HFFc6 (cell line): ENCODE measurements around the gene SPINK6. TPM values are rescaled to one million over a fixed set of nuclear protein-coding genes. Genes with fewer than 3 reads are reported as not detected.

Source experiments
- DNase-seq: peaks from one replicate; pipeline ENCODE4 v3.0.0-alpha.2; 2018
- H3K27ac Mint-ChIP-seq: 2 replicates; pipeline ENCODE4 v1.8.0; 2020; ENCODE audit warnings: mild to moderate bottlenecking, mixed read lengths
- H3K27me3 Mint-ChIP-seq: 2 replicates; pipeline ENCODE4 v1.8.0; 2021; ENCODE audit warnings: mild to moderate bottlenecking, moderate library complexity, mixed read lengths; ENCODE audit not compliant: insufficient read depth
- H3K36me3 Mint-ChIP-seq: 2 replicates; pipeline ENCODE4 v1.8.0; 2021; ENCODE audit warnings: low read depth, mixed read lengths
- H3K4me1 Mint-ChIP-seq: 2 replicates; pipeline ENCODE4 v1.8.0; 2020; ENCODE audit warnings: low read depth, mixed read lengths
- H3K4me3 Mint-ChIP-seq: 2 replicates; pipeline ENCODE4 v1.8.0; 2020; ENCODE audit warnings: mild to moderate bottlenecking, moderate library complexity, mixed read lengths
- H3K9me3 Mint-ChIP-seq: 2 replicates; pipeline ENCODE4 v1.8.0; 2020; ENCODE audit warnings: mild to moderate bottlenecking, mixed read lengths
- total RNA-seq, 6 experiments: library from RNA; stranded (reverse); fragmentation: NEBNext Ultra II Directional; extraction: Animal tissue kit (Norgen Biotek cat#: 25700); gene quantifications; 2 replicates in 1 of 6; 3 replicates in 5 of 6; pipeline ENCODE4 v1.2.3, GENCODE V29; 2021
- TF ChIP-seq, protein P1 (sequence below): fragments of 200-600 bp; sonication (generic); IDR thresholded peaks from 2 replicates; pipeline ENCODE4 v1.5.0; 2021; ENCODE audit warnings: antibody characterized with exemption, mild to moderate bottlenecking

Gene SPINK6
- total RNA-seq, 6 experiments from 2014 or later, result not detected

GRCh38 chr5:148186248-148187003 is 16.4 kb upstream of the SPINK6 start:
- Mint-ChIP-seq H3K4me1 (no peaks in the 10 kb centered on the region), H3K4me3 (no peak overlapping the region), H3K27me3 (peaks cover 2% of the 10 kb centered on the region; the same call in 1 of the 2 replicates), H3K9me3 (no peaks in the 10 kb centered on the region), H3K27ac (no peak overlapping the region), H3K36me3 (no peaks in the 10 kb centered on the region)
- TF ChIP-seq, protein P1, sequence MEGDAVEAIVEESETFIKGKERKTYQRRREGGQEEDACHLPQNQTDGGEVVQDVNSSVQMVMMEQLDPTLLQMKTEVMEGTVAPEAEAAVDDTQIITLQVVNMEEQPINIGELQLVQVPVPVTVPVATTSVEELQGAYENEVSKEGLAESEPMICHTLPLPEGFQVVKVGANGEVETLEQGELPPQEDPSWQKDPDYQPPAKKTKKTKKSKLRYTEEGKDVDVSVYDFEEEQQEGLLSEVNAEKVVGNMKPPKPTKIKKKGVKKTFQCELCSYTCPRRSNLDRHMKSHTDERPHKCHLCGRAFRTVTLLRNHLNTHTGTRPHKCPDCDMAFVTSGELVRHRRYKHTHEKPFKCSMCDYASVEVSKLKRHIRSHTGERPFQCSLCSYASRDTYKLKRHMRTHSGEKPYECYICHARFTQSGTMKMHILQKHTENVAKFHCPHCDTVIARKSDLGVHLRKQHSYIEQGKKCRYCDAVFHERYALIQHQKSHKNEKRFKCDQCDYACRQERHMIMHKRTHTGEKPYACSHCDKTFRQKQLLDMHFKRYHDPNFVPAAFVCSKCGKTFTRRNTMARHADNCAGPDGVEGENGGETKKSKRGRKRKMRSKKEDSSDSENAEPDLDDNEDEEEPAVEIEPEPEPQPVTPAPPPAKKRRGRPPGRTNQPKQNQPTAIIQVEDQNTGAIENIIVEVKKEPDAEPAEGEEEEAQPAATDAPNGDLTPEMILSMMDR, result no peak
- no peak for DNase-seq

DNA sequence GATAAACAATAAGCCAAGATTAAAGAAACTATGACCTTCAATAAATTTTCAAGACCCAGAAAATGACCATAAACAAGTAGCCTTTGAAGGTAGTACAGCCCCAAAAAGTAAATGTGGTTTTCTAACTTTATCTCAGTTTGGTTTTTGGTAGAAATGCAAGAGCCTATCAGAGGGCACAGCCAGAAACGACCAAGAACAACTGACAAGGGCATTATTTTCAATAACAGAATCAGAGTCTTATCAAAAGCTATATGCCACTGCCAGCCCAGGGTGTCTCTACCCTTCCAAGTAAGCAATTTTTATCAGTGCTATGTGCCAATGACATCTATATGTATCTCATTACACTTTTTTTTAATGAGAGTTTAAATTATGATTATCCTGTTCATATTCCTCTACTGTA is 11.8 kb upstream of the SPINK6 start:
- no peak overlapping the region for H3K4me3 Mint-ChIP-seq
- no peak for DNase-seq
- no peaks in the 10 kb centered on the region for H3K27me3 Mint-ChIP-seq
- TF ChIP-seq, protein P1, result no peak
- H3K4me1 Mint-ChIP-seq, result no peaks in the 10 kb centered on the region
- no peaks in the 10 kb centered on the region; the same call in 1 of the 2 replicates for H3K9me3 Mint-ChIP-seq
- H3K36me3 Mint-ChIP-seq, result no peaks in the 10 kb centered on the region
- no peak overlapping the region for H3K27ac Mint-ChIP-seq

GRCh38 chr5:148193202-148193601 is 9.6 kb upstream of the SPINK6 start:
- TF ChIP-seq, protein P1, result no peak
- H3K4me3 Mint-ChIP-seq, result no peak overlapping the region
- H3K4me1 Mint-ChIP-seq, result no peaks in the 10 kb centered on the region
- no peaks in the 10 kb centered on the region; the same call in none of the 2 replicates for H3K9me3 Mint-ChIP-seq
- no peak for DNase-seq
- no peaks in the 10 kb centered on the region for H3K27me3 Mint-ChIP-seq
- no peaks in the 10 kb centered on the region for H3K36me3 Mint-ChIP-seq
- H3K27ac Mint-ChIP-seq, result no peak overlapping the region

GRCh38 chr5:148201151-148201550 is 1.7 kb upstream of the SPINK6 start:
- DNase-seq, result no peak
- H3K27ac Mint-ChIP-seq, result no peak overlapping the region
- H3K9me3 Mint-ChIP-seq, result peaks cover 6% of the 10 kb centered on the region
- H3K27me3 Mint-ChIP-seq, result no peaks in the 10 kb centered on the region
- H3K4me1 Mint-ChIP-seq, result no peaks in the 10 kb centered on the region
- TF ChIP-seq, protein P1, result no peak
- no peak overlapping the region for H3K4me3 Mint-ChIP-seq
- no peaks in the 10 kb centered on the region for H3K36me3 Mint-ChIP-seq

GRCh38 chr5:148205044-148205806 is 2.4 kb downstream of the SPINK6 start:
- Mint-ChIP-seq H3K9me3 (peaks cover 13% of the 10 kb centered on the region), H3K4me1 (no peaks in the 10 kb centered on the region), H3K27ac (no peak overlapping the region), H3K4me3 (no peak overlapping the region), H3K36me3 (no peaks in the 10 kb centered on the region), H3K27me3 (0 out of 2 replicates have a peak, but pooled peaks cover 2% of the 10 kb centered on the region)
- TF ChIP-seq, protein P1, result no peak
- DNase-seq, result no peak
